H1 (cell line): Measurements from ENCODE around the gene COL25A1.

Experiments used
- CTCF ChIP-seq, 3 experiments: IDR thresholded peaks; 1 replicate in 2 of 3; 2 replicates in 1 of 3; pipeline versions ENCODE4 v1.5.1 to v1.6.1; 2011; ENCODE audit warnings: low read length in 3 of 3, mild to moderate bottlenecking in 3 of 3, inconsistent platforms in 2 of 3, low read depth in 1 of 3, moderate library complexity in 1 of 3; ENCODE audit not compliant: insufficient read depth in 1 of 3; ENCODE audit errors: control extremely low read depth in 1 of 3
- JUN ChIP-seq: IDR thresholded peaks from 2 replicates; pipeline ENCODE4 v1.6.1; 2011; ENCODE audit warnings: low read depth, mild to moderate bottlenecking, improper control_type of control experiment, low read length
- MAX ChIP-seq: IDR thresholded peaks from 2 replicates; pipeline ENCODE4 v1.6.1; 2012; ENCODE audit warnings: inconsistent platforms
- POLR2AphosphoS5 ChIP-seq: IDR thresholded peaks from 2 replicates; pipeline ENCODE4 v1.6.1; 2011; ENCODE audit warnings: low read depth, low read length
- RAD21 ChIP-seq, 2 experiments: IDR thresholded peaks in 1 of 2; conservative IDR thresholded peaks in 1 of 2; 2 replicates each; pipeline ENCODE4 v1.6.1; 2011; ENCODE audit warnings: low read depth in 2 of 2, low read length in 2 of 2, improper control_type of control experiment in 1 of 2, inconsistent platforms in 1 of 2, mild to moderate bottlenecking in 1 of 2, moderate library complexity in 1 of 2
- TAF7 ChIP-seq: optimal IDR thresholded peaks from 2 replicates; pipeline ENCODE3; 2011; ENCODE audit warnings: low read depth, mild to moderate bottlenecking, inconsistent platforms, low read length, moderate library complexity, borderline replicate concordance
- TF ChIP-seq, protein P1 (sequence below): IDR thresholded peaks from 2 replicates; pipeline ENCODE4 v1.6.1; 2011; ENCODE audit warnings: low read depth, mild to moderate bottlenecking, low read length; ENCODE audit not compliant: insufficient read depth
- TF ChIP-seq, protein P2 (sequence below): fragments of 300-600 bp; sonication (generic); IDR thresholded peaks from 2 replicates; pipeline ENCODE4 v1.7.1; 2012; ENCODE audit warnings: low read length, moderate library complexity, mild to moderate bottlenecking, inconsistent platforms; ENCODE audit not compliant: insufficient replicate concordance

DNA sequence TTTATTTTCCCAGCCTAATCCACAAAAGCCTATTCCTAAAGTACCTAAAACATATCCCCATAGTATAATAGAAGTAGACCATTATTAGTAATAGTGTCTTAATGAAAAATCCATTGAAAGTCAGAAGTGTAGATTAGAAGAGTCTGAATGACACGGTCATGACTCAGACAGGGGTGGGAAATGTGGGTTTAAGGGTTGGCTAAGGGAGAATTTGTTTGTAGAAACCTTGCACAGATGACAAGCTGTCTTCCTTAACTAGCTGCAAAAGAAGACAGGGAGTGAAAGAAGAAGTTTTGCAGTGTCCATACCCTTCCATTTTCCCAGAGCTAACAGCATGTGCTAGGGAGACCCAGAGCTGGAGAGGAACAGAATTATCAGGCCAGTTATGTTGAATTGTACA, 296.9 kb downstream of the COL25A1 start:
- no peak for TF ChIP-seq CTCF (IDR thresholded peaks at IDR 0.05; ENCODE audit: control extremely low read depth in 1 of 3, insufficient read depth in 1 of 3, low read depth in 1 of 3, low read length in 3 of 3)
- TF ChIP-seq JUN = no peak
- TF ChIP-seq, protein P1, sequence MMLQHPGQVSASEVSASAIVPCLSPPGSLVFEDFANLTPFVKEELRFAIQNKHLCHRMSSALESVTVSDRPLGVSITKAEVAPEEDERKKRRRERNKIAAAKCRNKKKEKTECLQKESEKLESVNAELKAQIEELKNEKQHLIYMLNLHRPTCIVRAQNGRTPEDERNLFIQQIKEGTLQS = no peak
- no peak for TF ChIP-seq TAF7
- TF ChIP-seq MAX = no peak
- TF ChIP-seq RAD21 (IDR thresholded peaks at IDR 0.05 in 1 of 2, conservative IDR thresholded peaks at IDR 0.05 in 1 of 2; ENCODE audit: low read depth in 2 of 2, low read length in 2 of 2) = no peak
- TF ChIP-seq, protein P2, sequence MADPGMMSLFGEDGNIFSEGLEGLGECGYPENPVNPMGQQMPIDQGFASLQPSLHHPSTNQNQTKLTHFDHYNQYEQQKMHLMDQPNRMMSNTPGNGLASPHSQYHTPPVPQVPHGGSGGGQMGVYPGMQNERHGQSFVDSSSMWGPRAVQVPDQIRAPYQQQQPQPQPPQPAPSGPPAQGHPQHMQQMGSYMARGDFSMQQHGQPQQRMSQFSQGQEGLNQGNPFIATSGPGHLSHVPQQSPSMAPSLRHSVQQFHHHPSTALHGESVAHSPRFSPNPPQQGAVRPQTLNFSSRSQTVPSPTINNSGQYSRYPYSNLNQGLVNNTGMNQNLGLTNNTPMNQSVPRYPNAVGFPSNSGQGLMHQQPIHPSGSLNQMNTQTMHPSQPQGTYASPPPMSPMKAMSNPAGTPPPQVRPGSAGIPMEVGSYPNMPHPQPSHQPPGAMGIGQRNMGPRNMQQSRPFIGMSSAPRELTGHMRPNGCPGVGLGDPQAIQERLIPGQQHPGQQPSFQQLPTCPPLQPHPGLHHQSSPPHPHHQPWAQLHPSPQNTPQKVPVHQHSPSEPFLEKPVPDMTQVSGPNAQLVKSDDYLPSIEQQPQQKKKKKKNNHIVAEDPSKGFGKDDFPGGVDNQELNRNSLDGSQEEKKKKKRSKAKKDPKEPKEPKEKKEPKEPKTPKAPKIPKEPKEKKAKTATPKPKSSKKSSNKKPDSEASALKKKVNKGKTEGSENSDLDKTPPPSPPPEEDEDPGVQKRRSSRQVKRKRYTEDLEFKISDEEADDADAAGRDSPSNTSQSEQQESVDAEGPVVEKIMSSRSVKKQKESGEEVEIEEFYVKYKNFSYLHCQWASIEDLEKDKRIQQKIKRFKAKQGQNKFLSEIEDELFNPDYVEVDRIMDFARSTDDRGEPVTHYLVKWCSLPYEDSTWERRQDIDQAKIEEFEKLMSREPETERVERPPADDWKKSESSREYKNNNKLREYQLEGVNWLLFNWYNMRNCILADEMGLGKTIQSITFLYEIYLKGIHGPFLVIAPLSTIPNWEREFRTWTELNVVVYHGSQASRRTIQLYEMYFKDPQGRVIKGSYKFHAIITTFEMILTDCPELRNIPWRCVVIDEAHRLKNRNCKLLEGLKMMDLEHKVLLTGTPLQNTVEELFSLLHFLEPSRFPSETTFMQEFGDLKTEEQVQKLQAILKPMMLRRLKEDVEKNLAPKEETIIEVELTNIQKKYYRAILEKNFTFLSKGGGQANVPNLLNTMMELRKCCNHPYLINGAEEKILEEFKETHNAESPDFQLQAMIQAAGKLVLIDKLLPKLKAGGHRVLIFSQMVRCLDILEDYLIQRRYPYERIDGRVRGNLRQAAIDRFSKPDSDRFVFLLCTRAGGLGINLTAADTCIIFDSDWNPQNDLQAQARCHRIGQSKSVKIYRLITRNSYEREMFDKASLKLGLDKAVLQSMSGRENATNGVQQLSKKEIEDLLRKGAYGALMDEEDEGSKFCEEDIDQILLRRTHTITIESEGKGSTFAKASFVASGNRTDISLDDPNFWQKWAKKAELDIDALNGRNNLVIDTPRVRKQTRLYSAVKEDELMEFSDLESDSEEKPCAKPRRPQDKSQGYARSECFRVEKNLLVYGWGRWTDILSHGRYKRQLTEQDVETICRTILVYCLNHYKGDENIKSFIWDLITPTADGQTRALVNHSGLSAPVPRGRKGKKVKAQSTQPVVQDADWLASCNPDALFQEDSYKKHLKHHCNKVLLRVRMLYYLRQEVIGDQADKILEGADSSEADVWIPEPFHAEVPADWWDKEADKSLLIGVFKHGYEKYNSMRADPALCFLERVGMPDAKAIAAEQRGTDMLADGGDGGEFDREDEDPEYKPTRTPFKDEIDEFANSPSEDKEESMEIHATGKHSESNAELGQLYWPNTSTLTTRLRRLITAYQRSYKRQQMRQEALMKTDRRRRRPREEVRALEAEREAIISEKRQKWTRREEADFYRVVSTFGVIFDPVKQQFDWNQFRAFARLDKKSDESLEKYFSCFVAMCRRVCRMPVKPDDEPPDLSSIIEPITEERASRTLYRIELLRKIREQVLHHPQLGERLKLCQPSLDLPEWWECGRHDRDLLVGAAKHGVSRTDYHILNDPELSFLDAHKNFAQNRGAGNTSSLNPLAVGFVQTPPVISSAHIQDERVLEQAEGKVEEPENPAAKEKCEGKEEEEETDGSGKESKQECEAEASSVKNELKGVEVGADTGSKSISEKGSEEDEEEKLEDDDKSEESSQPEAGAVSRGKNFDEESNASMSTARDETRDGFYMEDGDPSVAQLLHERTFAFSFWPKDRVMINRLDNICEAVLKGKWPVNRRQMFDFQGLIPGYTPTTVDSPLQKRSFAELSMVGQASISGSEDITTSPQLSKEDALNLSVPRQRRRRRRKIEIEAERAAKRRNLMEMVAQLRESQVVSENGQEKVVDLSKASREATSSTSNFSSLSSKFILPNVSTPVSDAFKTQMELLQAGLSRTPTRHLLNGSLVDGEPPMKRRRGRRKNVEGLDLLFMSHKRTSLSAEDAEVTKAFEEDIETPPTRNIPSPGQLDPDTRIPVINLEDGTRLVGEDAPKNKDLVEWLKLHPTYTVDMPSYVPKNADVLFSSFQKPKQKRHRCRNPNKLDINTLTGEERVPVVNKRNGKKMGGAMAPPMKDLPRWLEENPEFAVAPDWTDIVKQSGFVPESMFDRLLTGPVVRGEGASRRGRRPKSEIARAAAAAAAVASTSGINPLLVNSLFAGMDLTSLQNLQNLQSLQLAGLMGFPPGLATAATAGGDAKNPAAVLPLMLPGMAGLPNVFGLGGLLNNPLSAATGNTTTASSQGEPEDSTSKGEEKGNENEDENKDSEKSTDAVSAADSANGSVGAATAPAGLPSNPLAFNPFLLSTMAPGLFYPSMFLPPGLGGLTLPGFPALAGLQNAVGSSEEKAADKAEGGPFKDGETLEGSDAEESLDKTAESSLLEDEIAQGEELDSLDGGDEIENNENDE = no peak
- no peak for TF ChIP-seq POLR2AphosphoS5
